Measurements from ENCODE around the gene LPGAT1. TPM values are rescaled to one million over a fixed set of nuclear protein-coding genes. Genes with fewer than 3 reads are reported as not detected.
"Not testable (repeated sequence)": the region's sequence is repeated elsewhere in the genome, so short reads cannot be mapped to it uniquely, and the experiment has no call there.

The LPGAT1 gene
- total RNA-seq, 1 donor from 2014 or later, result 73.2 TPM

DNA sequence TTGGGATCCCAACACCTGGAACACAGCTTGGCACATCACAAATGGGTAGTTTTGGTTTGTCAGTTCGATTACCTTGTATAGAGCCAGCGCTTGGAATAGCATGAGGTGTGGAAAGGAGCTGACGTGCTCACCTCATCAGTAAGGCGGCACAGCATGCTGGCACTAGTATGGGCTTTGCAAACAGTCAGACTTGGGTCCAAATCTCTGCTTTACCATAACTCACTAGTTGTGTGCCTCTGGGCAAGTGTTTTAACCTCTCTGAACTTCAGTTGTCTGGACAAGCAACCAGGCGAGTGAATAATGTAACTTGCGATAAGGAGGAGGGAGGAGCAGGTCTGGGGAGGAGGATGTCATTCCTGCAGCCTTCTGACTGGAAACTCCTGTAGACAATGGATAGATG lies 128.8 kb downstream of the LPGAT1 start:
- DNase-seq, result no peak
- no peak for TF ChIP-seq CTCF (IDR thresholded peaks at IDR 0.05; ENCODE audit: partially characterized antibody, unreplicated experiment)
- H3K27ac Mint-ChIP-seq (ENCODE audit: unreplicated experiment), result no peak overlapping the region
- no peak overlapping the region for H3K4me3 Mint-ChIP-seq (ENCODE audit: unreplicated experiment)
- peaks cover 3% of the 10 kb centered on the region for H3K9me3 Mint-ChIP-seq (ENCODE audit: unreplicated experiment)
- peaks cover 4% of the 10 kb centered on the region for H3K36me3 Mint-ChIP-seq (ENCODE audit: unreplicated experiment)
- peaks cover 20% of the 10 kb centered on the region for H3K4me1 Mint-ChIP-seq (ENCODE audit: low read depth, unreplicated experiment)
- H3K27me3 Mint-ChIP-seq (ENCODE audit: unreplicated experiment), result peaks cover 12% of the 10 kb centered on the region

DNA sequence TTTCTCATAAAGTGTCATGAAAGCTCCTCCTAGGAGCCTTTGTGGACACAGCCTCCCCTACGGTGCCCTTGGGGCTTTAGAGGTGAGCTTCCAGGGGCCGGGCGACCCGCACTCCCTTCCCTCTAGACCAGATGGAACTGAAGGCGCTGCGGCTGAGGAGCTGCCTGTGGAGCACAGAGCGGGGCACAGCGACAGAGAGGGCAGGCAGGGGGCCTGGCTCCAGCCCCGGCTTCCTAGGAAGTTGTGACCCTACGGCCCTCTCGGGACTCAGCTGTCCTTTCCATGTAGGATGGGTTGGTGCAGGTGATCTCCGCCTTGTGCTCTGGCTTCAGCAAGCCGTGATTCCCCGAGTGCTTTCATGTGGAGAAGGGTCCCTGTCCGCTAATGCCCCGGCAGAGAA lies 131.5 kb downstream of the LPGAT1 start:
- H3K27ac Mint-ChIP-seq (ENCODE audit: unreplicated experiment), result no peak overlapping the region
- no peak for DNase-seq
- H3K4me3 Mint-ChIP-seq (ENCODE audit: unreplicated experiment), result no peak overlapping the region
- no peak for TF ChIP-seq CTCF (IDR thresholded peaks at IDR 0.05; ENCODE audit: partially characterized antibody, unreplicated experiment)
- H3K27me3 Mint-ChIP-seq (ENCODE audit: unreplicated experiment), result peaks cover 12% of the 10 kb centered on the region
- peaks cover 7% of the 10 kb centered on the region for H3K36me3 Mint-ChIP-seq (ENCODE audit: unreplicated experiment)
- H3K9me3 Mint-ChIP-seq (ENCODE audit: unreplicated experiment), result peaks cover 3% of the 10 kb centered on the region
- peaks cover 17% of the 10 kb centered on the region for H3K4me1 Mint-ChIP-seq (ENCODE audit: low read depth, unreplicated experiment)

- DNase-seq, result peak; percentile 93
- no peak overlapping the region for H3K4me3 Mint-ChIP-seq (ENCODE audit: unreplicated experiment)
- H3K36me3 Mint-ChIP-seq (ENCODE audit: unreplicated experiment), result peaks cover 13% of the 10 kb centered on the region
- TF ChIP-seq CTCF (IDR thresholded peaks at IDR 0.05; ENCODE audit: partially characterized antibody, unreplicated experiment), result peak; percentile 94
- H3K4me1 Mint-ChIP-seq (ENCODE audit: low read depth, unreplicated experiment), result peaks cover 15% of the 10 kb centered on the region
- peaks cover 10% of the 10 kb centered on the region for H3K27me3 Mint-ChIP-seq (ENCODE audit: unreplicated experiment)
- H3K9me3 Mint-ChIP-seq (ENCODE audit: unreplicated experiment), result peaks cover 4% of the 10 kb centered on the region
- no peak overlapping the region for H3K27ac Mint-ChIP-seq (ENCODE audit: unreplicated experiment)
Measured at GRCh38 chr1:211698161-211699026, 132.2 kb downstream of the LPGAT1 start.

DNA sequence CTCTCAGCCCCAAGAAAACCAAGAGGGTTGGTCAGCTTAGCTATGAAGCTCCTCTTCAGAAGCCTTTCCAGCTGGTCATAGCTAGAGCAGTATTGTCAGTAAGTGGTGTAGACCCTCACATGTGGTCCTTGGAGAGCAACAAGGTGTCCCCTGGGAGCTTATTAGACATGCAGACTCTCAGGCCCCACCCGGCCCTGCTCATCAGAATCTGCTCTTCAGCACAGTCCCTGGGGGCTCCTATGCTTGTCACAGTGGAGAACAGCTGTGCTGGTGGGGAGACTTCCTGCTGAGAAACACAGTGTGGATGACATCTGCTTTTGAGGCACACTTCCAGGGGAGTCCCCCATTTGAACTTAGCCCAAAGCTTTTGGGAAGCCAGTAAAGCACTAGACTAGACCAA lies 133.2 kb downstream of the LPGAT1 start:
- Mint-ChIP-seq H3K27me3 (ENCODE audit: unreplicated experiment) (peaks cover 8% of the 10 kb centered on the region), H3K36me3 (ENCODE audit: unreplicated experiment) (peaks cover 11% of the 10 kb centered on the region), H3K9me3 (ENCODE audit: unreplicated experiment) (peaks cover 4% of the 10 kb centered on the region), H3K27ac (ENCODE audit: unreplicated experiment) (no peak overlapping the region), H3K4me3 (ENCODE audit: unreplicated experiment) (no peak overlapping the region), H3K4me1 (ENCODE audit: low read depth, unreplicated experiment) (peaks cover 15% of the 10 kb centered on the region)
- TF ChIP-seq CTCF (IDR thresholded peaks at IDR 0.05; ENCODE audit: partially characterized antibody, unreplicated experiment), result no peak
- no peak for DNase-seq

- peak overlapping the region; percentile 6 for H3K27ac Mint-ChIP-seq (ENCODE audit: unreplicated experiment)
- H3K9me3 Mint-ChIP-seq (ENCODE audit: unreplicated experiment), result peaks cover 4% of the 10 kb centered on the region
Measured at GRCh38 chr1:211695135-211695816, 135.3 kb downstream of the LPGAT1 start.

GRCh38 chr1:211693911-211694310 lies 136.7 kb downstream of the LPGAT1 start:
- not testable (repeated sequence) for H3K27ac Mint-ChIP-seq (ENCODE audit: unreplicated experiment); H3K4me1 Mint-ChIP-seq (ENCODE audit: low read depth, unreplicated experiment); H3K4me3 Mint-ChIP-seq (ENCODE audit: unreplicated experiment); DNase-seq; H3K27me3 Mint-ChIP-seq (ENCODE audit: unreplicated experiment); H3K9me3 Mint-ChIP-seq (ENCODE audit: unreplicated experiment)
- H3K36me3 Mint-ChIP-seq (ENCODE audit: unreplicated experiment), result peaks cover 11% of the 10 kb centered on the region

More at GRCh38 chr1:211695135-211695816, 135.3 kb downstream of the LPGAT1 start:
- H3K4me3 Mint-ChIP-seq (ENCODE audit: unreplicated experiment), result no peak overlapping the region
- TF ChIP-seq CTCF (IDR thresholded peaks at IDR 0.05; ENCODE audit: partially characterized antibody, unreplicated experiment), result no peak
- peaks cover 11% of the 10 kb centered on the region for H3K36me3 Mint-ChIP-seq (ENCODE audit: unreplicated experiment)
- no peak for DNase-seq
- H3K27me3 Mint-ChIP-seq (ENCODE audit: unreplicated experiment), result peaks cover 4% of the 10 kb centered on the region
- H3K4me1 Mint-ChIP-seq (ENCODE audit: low read depth, unreplicated experiment), result peaks cover 11% of the 10 kb centered on the region

All from glutamatergic neuron (in vitro differentiated cells).